HepG2 (cell line): ENCODE data around the gene SCAND1. TPM values are rescaled to one million over a fixed set of nuclear protein-coding genes. Genes with fewer than 3 reads are reported as not detected.

ENCODE experiments used
- AHR ChIP-seq: IDR thresholded peaks from 2 replicates; pipeline ENCODE4 v1.6.1; 2018; ENCODE audit warnings: missing genetic modification reagents, missing compliant biosample characterization
- ATRX ChIP-seq: sonication (generic); formaldehyde crosslinking; IDR thresholded peaks from 2 replicates; pipeline ENCODE4 v1.4.0; 2020; ENCODE audit warnings: missing genetic modification reagents, borderline replicate concordance
- CHD2 ChIP-seq: IDR thresholded peaks from 2 replicates; pipeline ENCODE4 v1.6.1; 2011; ENCODE audit warnings: low read depth, low read length, improper control_type of control experiment
- EP300 ChIP-seq, 3 experiments: sonication (generic) in 1 of 3; formaldehyde crosslinking in 1 of 3; IDR thresholded peaks; 2 replicates each; pipeline versions ENCODE4 v1.5.1 to v1.6.1; 2011 to 2020; ENCODE audit warnings: low read depth in 2 of 3, low read length in 2 of 3, borderline replicate concordance in 1 of 3, improper control_type of control experiment in 1 of 3, mild to moderate bottlenecking in 1 of 3, missing genetic modification reagents in 1 of 3, moderate library complexity in 1 of 3
- HMG20A ChIP-seq: IDR thresholded peaks from 2 replicates; pipeline ENCODE4 v1.6.1; 2016; ENCODE audit warnings: borderline replicate concordance
- HNRNPUL1 ChIP-seq: fragments of 200-400 bp; formaldehyde crosslinking; IDR thresholded peaks from 2 replicates; pipeline ENCODE4 v1.6.1; 2017; ENCODE audit warnings: low read depth, mild to moderate bottlenecking, low read length, moderate library complexity
- JARID2 ChIP-seq: sonication (generic); formaldehyde crosslinking; IDR thresholded peaks from 2 replicates; pipeline ENCODE4 v1.8.1; 2023; ENCODE audit warnings: missing genetic modification reagents, inconsistent platforms; ENCODE audit not compliant: insufficient replicate concordance
- KLF12 ChIP-seq: sonication (generic); formaldehyde crosslinking; IDR thresholded peaks from 2 replicates; pipeline ENCODE4 v1.4.0; 2020; ENCODE audit warnings: missing genetic modification reagents, borderline replicate concordance
- MAFK ChIP-seq, 2 experiments: IDR thresholded peaks in 1 of 2; conservative IDR thresholded peaks in 1 of 2; 2 replicates each; pipeline ENCODE4 v1.6.1; 2011; ENCODE audit warnings: improper control_type of control experiment in 2 of 2, low read length in 2 of 2
- NCOA5 ChIP-seq: sonication (generic); formaldehyde crosslinking; IDR thresholded peaks from 2 replicates; pipeline ENCODE4 v1.4.0; 2020; ENCODE audit warnings: missing genetic modification reagents
- NONO ChIP-seq, 2 experiments: fragments of 450-650 bp in 1 of 2; sonication (generic) in 1 of 2; formaldehyde crosslinking in 1 of 2; IDR thresholded peaks in 1 of 2; conservative IDR thresholded peaks in 1 of 2; 2 replicates each; pipeline versions ENCODE4 v1.6.1 to v1.8.0; 2017 to 2022; ENCODE audit warnings: mild to moderate bottlenecking in 1 of 2, missing genetic modification reagents in 1 of 2, moderate library complexity in 1 of 2
- NR3C1 ChIP-seq: sonication (generic); formaldehyde crosslinking; IDR thresholded peaks from 2 replicates; pipeline ENCODE4 v1.4.0; 2020; ENCODE audit warnings: missing genetic modification reagents
- RBM22 ChIP-seq: fragments of 200-400 bp; formaldehyde crosslinking; optimal IDR thresholded peaks from 2 replicates; pipeline ENCODE3; 2017; ENCODE audit warnings: mild to moderate bottlenecking, low read length, moderate library complexity
- SP4 ChIP-seq: sonication (generic); formaldehyde crosslinking; IDR thresholded peaks from 2 replicates; pipeline ENCODE4 v1.8.1; 2023; ENCODE audit warnings: mild to moderate bottlenecking, missing genetic modification reagents
- ZFP37 ChIP-seq: sonication (generic); formaldehyde crosslinking; IDR thresholded peaks from 2 replicates; pipeline ENCODE4 v1.4.0; 2020; ENCODE audit warnings: missing genetic modification reagents, borderline replicate concordance
- ZGPAT ChIP-seq: IDR thresholded peaks from 2 replicates; pipeline ENCODE4 v1.6.1; 2016; ENCODE audit warnings: mild to moderate bottlenecking
- ZNF225 ChIP-seq: sonication (generic); formaldehyde crosslinking; IDR thresholded peaks from 2 replicates; pipeline ENCODE4 v1.4.0; 2020; ENCODE audit warnings: mild to moderate bottlenecking, missing genetic modification reagents
- ZNF251 ChIP-seq: sonication (generic); formaldehyde crosslinking; IDR thresholded peaks from 2 replicates; pipeline ENCODE4 v1.9.0; 2021; ENCODE audit warnings: mild to moderate bottlenecking, missing genetic modification reagents
- ZNF354B ChIP-seq: sonication (generic); formaldehyde crosslinking; IDR thresholded peaks from 2 replicates; pipeline ENCODE4 v1.8.0; 2022; ENCODE audit warnings: mild to moderate bottlenecking, missing genetic modification reagents
- ZNF569 ChIP-seq: sonication (generic); formaldehyde crosslinking; IDR thresholded peaks from 2 replicates; pipeline ENCODE4 v1.5.0; 2020; ENCODE audit warnings: mild to moderate bottlenecking, missing genetic modification reagents, moderate library complexity, borderline replicate concordance
- ZNF879 ChIP-seq: sonication (generic); formaldehyde crosslinking; IDR thresholded peaks from 2 replicates; pipeline ENCODE4 v1.8.1; 2023; ENCODE audit warnings: missing genetic modification reagents
- ZNF883 ChIP-seq: sonication (generic); formaldehyde crosslinking; IDR thresholded peaks from 2 replicates; pipeline ENCODE4 v1.5.1; 2020; ENCODE audit warnings: mild to moderate bottlenecking, missing genetic modification reagents; ENCODE audit errors: not compliant biosample characterization
- polyA plus RNA-seq, 8 experiments: library from polyadenylated mRNA; depleted of rRNA in 3 of 8; stranded (reverse) in 7 of 8; unstranded in 1 of 8; fragments of >200 nt; fragmentation: Illumina TruSeq in 4 of 8; extraction: Trizol in 4 of 8; gene quantifications; 2 replicates each; pipeline versions ENCODE4 v1.2.1 to v1.2.3, GENCODE V29; 2011 to 2016; ENCODE audit warnings: low read depth in 4 of 8, missing spikeins in 1 of 8, mixed read lengths in 1 of 8; ENCODE audit not compliant: insufficient read depth in 1 of 8
- total RNA-seq, 5 experiments: library from RNA; depleted of rRNA; stranded (reverse); fragments of >200 nt; fragmentation: Illumina TruSeq; extraction: Trizol; gene quantifications; 2 replicates each; pipeline ENCODE4 v1.2.3, GENCODE V29; 2016; ENCODE audit warnings: low read depth in 1 of 5
- TF ChIP-seq, protein P1 (sequence below): sonication (generic); formaldehyde crosslinking; IDR thresholded peaks from 2 replicates; pipeline ENCODE4 v1.8.1; 2023; ENCODE audit warnings: mild to moderate bottlenecking, missing genetic modification reagents
- TF ChIP-seq, protein P2 (sequence below): sonication (generic); formaldehyde crosslinking; IDR thresholded peaks from 2 replicates; pipeline ENCODE4 v1.4.0; 2020; ENCODE audit warnings: missing genetic modification reagents, mild to moderate bottlenecking, borderline replicate concordance
- TF ChIP-seq, protein P3 (sequence below): sonication (generic); formaldehyde crosslinking; IDR thresholded peaks from 2 replicates; pipeline ENCODE4 v1.8.1; 2023; ENCODE audit warnings: mild to moderate bottlenecking, moderate library complexity, missing genetic modification reagents

Gene SCAND1
- total and polyA plus RNA-seq, 2 of the 13 experiments (the other 11 are each of a cell fraction or from before 2014, with no cell fraction given), result 19.3 to 109 TPM

DNA sequence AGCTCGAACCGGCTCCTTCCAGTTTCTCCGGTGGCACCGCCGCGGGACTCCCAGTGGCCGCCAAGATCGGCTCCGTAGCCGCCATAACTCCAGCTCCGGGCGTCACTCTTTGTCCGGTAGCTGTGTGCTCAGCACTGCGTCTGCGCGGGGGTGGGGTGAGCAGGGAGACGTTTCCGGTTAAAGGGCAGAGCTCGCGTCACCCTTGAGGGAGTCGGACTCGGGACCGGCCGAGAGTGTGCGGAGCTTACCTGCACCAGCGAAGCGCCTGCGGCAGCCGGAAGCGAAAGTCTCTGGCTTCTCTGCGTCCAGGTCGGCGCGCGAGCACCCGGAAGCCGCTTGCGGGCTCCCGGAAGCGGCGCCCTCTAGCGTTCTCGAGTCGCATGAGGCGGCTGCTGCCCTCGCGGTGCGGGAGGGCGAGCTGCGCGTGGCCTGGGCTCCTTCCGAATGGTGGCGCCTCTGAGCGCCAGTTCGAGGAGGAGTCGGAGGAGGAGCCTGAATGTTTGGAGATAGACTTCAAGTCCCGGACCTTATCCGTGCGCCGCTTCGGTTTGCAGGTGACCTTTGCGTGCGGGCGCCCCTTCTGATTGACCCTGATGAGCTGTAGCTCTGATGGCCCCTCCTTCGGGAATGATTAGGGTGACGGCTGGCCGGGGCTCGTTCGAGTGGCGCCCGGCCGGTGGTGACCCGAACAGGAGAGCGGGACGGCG lies at the start of gene SCAND1 (continued):
- TF ChIP-seq, protein P1, sequence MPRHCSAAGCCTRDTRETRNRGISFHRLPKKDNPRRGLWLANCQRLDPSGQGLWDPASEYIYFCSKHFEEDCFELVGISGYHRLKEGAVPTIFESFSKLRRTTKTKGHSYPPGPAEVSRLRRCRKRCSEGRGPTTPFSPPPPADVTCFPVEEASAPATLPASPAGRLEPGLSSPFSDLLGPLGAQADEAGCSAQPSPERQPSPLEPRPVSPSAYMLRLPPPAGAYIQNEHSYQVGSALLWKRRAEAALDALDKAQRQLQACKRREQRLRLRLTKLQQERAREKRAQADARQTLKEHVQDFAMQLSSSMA (CRISPR knock-in tag), result peak; percentile 98
- TF ChIP-seq ZGPAT (peak; percentile 100), AHR (CRISPR knock-in tag) (peak; percentile 69), ZNF879 (CRISPR knock-in tag) (peak; percentile 70; the same call in 1 of the 2 replicates), NR3C1 (CRISPR knock-in tag) (no peak), EP300 (IDR thresholded peaks at IDR 0.05; ENCODE audit: low read depth in 2 of 2, low read length in 2 of 2) (peak; percentile 73 to 82), EP300 (CRISPR knock-in tag; IDR thresholded peaks at IDR 0.05; ENCODE audit: borderline replicate concordance) (peak; percentile 66; the same call in 1 of the 2 replicates), JARID2 (CRISPR knock-in tag) (peak; percentile 5), ATRX (no peak; the same call in 1 of the 2 replicates), RBM22 (no peak), HNRNPUL1 (peak; percentile 78), CHD2 (peak; percentile 78; the same call in 1 of the 2 replicates), NONO (IDR thresholded peaks at IDR 0.05) (no peak), NONO (CRISPR knock-in tag; conservative IDR thresholded peaks at IDR 0.05) (peak; percentile 100), SP4 (CRISPR knock-in tag) (peak; percentile 92), ZFP37 (CRISPR knock-in tag) (peak; percentile 87), ZNF569 (CRISPR knock-in tag) (peak; percentile 88; the same call in 1 of the 2 replicates), MAFK (conservative IDR thresholded peaks at IDR 0.05 in 1 of 2, IDR thresholded peaks at IDR 0.05 in 1 of 2; ENCODE audit: low read length in 2 of 2) (0 out of 4 replicates have a peak, but pooled peaks of 1 of the 2 experiments have one; percentile 12), ZNF225 (peak; percentile 36), NCOA5 (CRISPR knock-in tag) (no peak), ZNF251 (peak; percentile 98), KLF12 (CRISPR knock-in tag) (no peak; the same call in 1 of the 2 replicates), ZNF354B (CRISPR knock-in tag) (peak; percentile 54), ZNF883 (CRISPR knock-in tag) (peak; percentile 98), HMG20A (peak; percentile 72)
- TF ChIP-seq, protein P2, sequence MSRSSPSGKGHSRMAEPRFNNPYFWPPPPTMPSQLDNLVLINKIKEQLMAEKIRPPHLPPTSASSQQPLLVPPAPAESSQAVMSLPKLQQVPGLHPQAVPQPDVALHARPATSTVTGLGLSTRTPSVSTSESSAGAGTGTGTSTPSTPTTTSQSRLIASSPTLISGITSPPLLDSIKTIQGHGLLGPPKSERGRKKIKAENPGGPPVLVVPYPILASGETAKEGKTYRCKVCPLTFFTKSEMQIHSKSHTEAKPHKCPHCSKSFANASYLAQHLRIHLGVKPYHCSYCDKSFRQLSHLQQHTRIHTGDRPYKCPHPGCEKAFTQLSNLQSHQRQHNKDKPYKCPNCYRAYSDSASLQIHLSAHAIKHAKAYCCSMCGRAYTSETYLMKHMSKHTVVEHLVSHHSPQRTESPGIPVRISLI, result peak; percentile 62; the same call in 1 of the 2 replicates
- TF ChIP-seq, protein P3, sequence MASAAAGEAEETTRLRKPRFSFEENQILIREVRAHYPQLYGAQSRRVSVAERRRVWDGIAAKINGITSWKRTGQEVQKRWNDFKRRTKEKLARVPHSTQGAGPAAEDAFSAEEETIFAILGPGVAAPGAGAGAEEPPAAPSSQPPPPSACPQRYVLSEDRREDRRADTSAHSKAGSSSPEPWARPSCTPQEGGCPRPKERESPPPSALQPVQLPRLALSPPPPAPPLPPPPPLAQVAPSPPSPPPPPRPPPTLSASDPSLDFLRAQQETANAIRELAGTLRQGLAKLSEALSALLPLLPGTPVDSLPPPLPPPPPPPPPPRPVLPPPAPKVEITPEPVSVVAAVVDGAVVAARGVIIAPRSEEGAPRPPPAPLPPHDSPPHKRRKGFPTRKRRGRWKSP (CRISPR knock-in tag), result peak; percentile 96
